GM12892 (cell line): ENCODE measurements around the gene KAT6B.

Experiments used
- POLR2A ChIP-seq: IDR thresholded peaks from 2 replicates; pipeline ENCODE4 v1.6.1; 2011; ENCODE audit warnings: low read depth, low read length, control low read depth
- POLR2AphosphoS5 ChIP-seq: IDR thresholded peaks from 2 replicates; pipeline ENCODE4 v1.6.1; 2011; ENCODE audit warnings: low read depth, low read length, control low read depth

DNA sequence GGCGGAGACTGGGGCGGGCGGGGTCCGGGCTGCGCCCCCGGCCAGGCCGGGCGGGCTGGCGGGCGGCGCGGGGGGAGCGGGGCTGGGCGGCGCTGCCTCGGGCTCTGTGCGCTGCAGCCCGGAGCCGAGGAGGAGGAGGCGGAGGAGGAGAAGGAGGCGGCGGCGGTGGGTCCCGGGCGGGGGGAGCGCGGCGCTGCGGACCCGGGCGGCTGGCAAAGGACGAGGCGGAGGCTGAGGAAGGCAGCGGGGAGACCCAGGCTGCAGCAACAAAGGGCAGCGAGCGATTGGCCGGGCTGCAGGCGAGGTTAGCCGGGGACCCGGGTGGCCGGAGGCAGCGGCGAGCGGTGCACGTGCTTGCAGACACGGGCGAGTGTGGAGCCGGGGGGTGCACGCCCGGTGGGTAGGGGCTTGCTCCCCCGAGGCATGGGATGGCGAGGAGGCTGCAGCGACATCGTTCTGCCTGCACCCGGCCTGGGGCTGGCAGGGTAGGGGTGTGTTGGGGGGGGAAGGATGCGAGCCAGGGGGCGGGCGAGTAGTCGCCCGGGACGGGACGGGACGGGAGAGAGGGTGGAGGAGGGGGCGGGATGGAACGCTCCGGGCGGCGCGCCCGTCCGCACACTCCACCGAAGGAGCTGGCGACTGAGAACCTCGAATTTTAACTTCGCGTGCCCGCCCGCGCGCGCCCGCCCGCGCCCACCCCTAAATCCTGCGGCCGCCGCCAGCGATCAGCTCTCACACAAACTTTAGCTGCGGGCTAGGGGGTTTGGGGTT, 844 bp upstream of the KAT6B start:
- no peak; the same call in 1 of the 2 replicates for TF ChIP-seq POLR2A
- no peak; the same call in 1 of the 2 replicates for TF ChIP-seq POLR2AphosphoS5
